ENCODE data around the gene CHST11. TPM values are rescaled to one million over a fixed set of nuclear protein-coding genes. Genes with fewer than 3 reads are reported as not detected.

CHST11 gene
- total RNA-seq, 1 donor from 2014 or later = 15.5 TPM

DNA sequence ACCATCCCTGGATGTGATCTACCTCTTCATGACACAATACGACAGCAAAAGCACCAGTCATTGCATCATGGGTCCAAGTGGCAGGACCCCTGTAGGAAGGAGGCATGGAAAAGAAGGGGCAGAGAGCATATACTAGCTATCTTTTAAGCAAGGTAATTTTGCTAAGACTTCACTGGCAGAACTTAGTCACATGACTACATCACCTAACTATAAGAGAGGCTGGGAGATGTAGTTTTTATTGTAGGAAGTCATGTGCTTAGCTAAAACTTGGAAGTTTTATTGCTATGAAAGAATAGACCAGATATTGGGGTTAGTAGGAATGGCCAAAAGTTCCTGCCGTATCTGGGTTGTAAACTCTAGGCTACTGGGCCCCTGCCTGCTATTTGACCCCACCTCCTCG, 18.6 kb upstream of the CHST11 start:
- TF ChIP-seq, protein P1, sequence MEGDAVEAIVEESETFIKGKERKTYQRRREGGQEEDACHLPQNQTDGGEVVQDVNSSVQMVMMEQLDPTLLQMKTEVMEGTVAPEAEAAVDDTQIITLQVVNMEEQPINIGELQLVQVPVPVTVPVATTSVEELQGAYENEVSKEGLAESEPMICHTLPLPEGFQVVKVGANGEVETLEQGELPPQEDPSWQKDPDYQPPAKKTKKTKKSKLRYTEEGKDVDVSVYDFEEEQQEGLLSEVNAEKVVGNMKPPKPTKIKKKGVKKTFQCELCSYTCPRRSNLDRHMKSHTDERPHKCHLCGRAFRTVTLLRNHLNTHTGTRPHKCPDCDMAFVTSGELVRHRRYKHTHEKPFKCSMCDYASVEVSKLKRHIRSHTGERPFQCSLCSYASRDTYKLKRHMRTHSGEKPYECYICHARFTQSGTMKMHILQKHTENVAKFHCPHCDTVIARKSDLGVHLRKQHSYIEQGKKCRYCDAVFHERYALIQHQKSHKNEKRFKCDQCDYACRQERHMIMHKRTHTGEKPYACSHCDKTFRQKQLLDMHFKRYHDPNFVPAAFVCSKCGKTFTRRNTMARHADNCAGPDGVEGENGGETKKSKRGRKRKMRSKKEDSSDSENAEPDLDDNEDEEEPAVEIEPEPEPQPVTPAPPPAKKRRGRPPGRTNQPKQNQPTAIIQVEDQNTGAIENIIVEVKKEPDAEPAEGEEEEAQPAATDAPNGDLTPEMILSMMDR (conservative IDR thresholded peaks at IDR 0.05) = no peak
- no peaks in the 10 kb centered on the region for H3K9me3 Mint-ChIP-seq
- H3K36me3 Mint-ChIP-seq = no peaks in the 10 kb centered on the region
- no peaks in the 10 kb centered on the region for H3K4me1 Mint-ChIP-seq (ENCODE audit: unreplicated experiment)
- H3K27ac Mint-ChIP-seq = no peak overlapping the region
- no peak overlapping the region for H3K4me3 Mint-ChIP-seq
- no peak for DNase-seq (ENCODE audit: extremely low spot score, unreplicated experiment)
- H3K27me3 Mint-ChIP-seq = peaks cover 11% of the 10 kb centered on the region

DNA sequence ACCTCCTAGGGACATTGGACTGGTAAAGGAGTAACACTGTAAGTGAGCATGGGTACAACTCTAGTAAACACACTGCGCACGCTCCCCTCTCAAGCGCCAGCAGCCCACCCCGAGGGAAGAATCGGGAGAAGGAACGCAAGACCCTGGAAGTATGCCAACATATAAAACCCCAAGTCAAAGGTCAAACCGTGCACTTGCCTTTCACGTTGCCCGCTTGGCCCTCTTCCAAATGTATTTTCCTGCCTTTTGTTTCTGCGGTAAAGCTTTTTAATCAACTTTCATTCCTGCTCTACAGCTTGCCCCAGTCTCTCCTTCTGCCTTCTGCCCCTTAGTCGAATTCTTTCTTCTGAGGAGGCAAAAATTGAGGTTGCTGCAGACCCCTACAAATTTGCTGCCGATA, 17.6 kb upstream of the CHST11 start:
- Mint-ChIP-seq H3K36me3 (no peaks in the 10 kb centered on the region), H3K27me3 (peaks cover 11% of the 10 kb centered on the region), H3K4me3 (no peak overlapping the region), H3K27ac (no peak overlapping the region), H3K9me3 (no peaks in the 10 kb centered on the region), H3K4me1 (ENCODE audit: unreplicated experiment) (no peaks in the 10 kb centered on the region)
- no peak for DNase-seq (ENCODE audit: extremely low spot score, unreplicated experiment)
- TF ChIP-seq, protein P1 (conservative IDR thresholded peaks at IDR 0.05) = no peak

GRCh38 chr12:104443008-104443407, 13.7 kb upstream of the CHST11 start:
- DNase-seq (ENCODE audit: extremely low spot score, unreplicated experiment) = no peak
- TF ChIP-seq, protein P1 (conservative IDR thresholded peaks at IDR 0.05) = no peak
- no peaks in the 10 kb centered on the region for H3K9me3 Mint-ChIP-seq
- no peak overlapping the region for H3K4me3 Mint-ChIP-seq
- no peaks in the 10 kb centered on the region for H3K4me1 Mint-ChIP-seq (ENCODE audit: unreplicated experiment)
- H3K36me3 Mint-ChIP-seq = no peaks in the 10 kb centered on the region
- H3K27me3 Mint-ChIP-seq = peaks cover 3% of the 10 kb centered on the region
- H3K27ac Mint-ChIP-seq = no peak overlapping the region

DNA sequence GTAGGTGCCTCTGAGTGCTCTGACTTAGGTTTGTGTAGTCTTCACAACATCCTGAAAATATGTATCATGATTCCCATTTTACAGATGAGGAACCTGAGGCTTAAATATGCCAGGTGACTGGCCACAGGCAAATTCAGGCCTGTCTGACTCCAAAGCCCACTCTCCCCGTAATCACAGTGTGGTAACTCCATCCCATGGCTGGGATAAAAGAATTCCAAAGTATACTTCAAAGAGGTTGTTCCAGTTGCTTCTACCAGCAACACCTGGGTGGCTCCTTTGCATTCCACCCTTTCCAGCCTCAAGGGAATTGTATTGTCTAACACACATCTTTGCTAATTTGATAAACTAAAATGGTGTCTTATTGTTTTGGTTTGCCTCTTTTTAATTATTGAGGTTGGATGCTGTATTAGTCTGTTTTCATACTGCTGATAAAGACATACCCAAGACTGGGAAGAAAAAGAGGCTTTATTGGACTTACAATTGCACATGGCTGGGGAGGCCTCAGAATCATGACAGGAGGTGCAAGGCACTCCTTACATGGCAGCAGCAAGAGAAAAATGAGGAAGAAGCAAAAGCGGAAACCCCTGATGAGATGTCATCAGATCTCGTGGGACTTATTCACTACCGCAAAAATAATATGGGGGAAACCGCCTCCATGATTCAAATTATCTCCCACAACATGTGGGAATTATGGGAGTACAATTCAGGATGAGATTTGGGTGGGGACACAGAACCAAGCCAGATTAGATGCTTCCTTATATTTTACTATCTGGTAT, 9.9 kb upstream of the CHST11 start:
- no peak overlapping the region for H3K4me3 Mint-ChIP-seq
- H3K4me1 Mint-ChIP-seq (ENCODE audit: unreplicated experiment) = no peaks in the 10 kb centered on the region
- no peaks in the 10 kb centered on the region for H3K9me3 Mint-ChIP-seq
- DNase-seq (ENCODE audit: extremely low spot score, unreplicated experiment) = no peak
- H3K27ac Mint-ChIP-seq = no peak overlapping the region
- TF ChIP-seq, protein P1 (conservative IDR thresholded peaks at IDR 0.05) = no peak
- peaks cover 3% of the 10 kb centered on the region for H3K27me3 Mint-ChIP-seq
- H3K36me3 Mint-ChIP-seq = no peaks in the 10 kb centered on the region

- peaks cover under 1% of the 10 kb centered on the region for H3K27me3 Mint-ChIP-seq
- H3K27ac Mint-ChIP-seq = no peak overlapping the region
- no peak for DNase-seq (ENCODE audit: extremely low spot score, unreplicated experiment)
- H3K4me1 Mint-ChIP-seq (ENCODE audit: unreplicated experiment) = no peaks in the 10 kb centered on the region
- H3K9me3 Mint-ChIP-seq = no peaks in the 10 kb centered on the region
- no peaks in the 10 kb centered on the region for H3K36me3 Mint-ChIP-seq
- H3K4me3 Mint-ChIP-seq = no peak overlapping the region
- TF ChIP-seq, protein P1 (conservative IDR thresholded peaks at IDR 0.05) = no peak
Observed at GRCh38 chr12:104448031-104448430, 8.7 kb upstream of the CHST11 start.
